ENCODE measurements around the gene CCDC146.
"Not testable (repeated sequence)": the region's sequence is repeated elsewhere in the genome, so short reads cannot be mapped to it uniquely, and the experiment has no call there.

CCDC146 gene

GRCh38 chr7:77112719-77113306 is 9.6 kb upstream of the CCDC146 start:
- not testable (repeated sequence) for H3K4me3 ChIP-seq (ENCODE audit: control insufficient read depth, low read depth, low read length)
- TF ChIP-seq CTCF (conservative IDR thresholded peaks at IDR 0.05; ENCODE audit: control insufficient read depth, insufficient read depth, low read depth, low read length) = peak; percentile 12
- DNase-seq (ENCODE audit: low read depth) = peak; percentile 6

GRCh38 chr7:77125486-77125885 is 3.1 kb downstream of the CCDC146 start:
- not testable (repeated sequence) for H3K4me3 ChIP-seq (ENCODE audit: control insufficient read depth, low read depth, low read length)
- DNase-seq (ENCODE audit: low read depth) = peak; percentile 1

GRCh38 chr7:77127009-77127408 is 4.6 kb downstream of the CCDC146 start:
- DNase-seq (ENCODE audit: low read depth); H3K4me3 ChIP-seq (ENCODE audit: control insufficient read depth, low read depth, low read length): not testable (repeated sequence)

GRCh38 chr7:77128582-77129410 is 6.4 kb downstream of the CCDC146 start:
- DNase-seq (ENCODE audit: low read depth); H3K4me3 ChIP-seq (ENCODE audit: control insufficient read depth, low read depth, low read length): not testable (repeated sequence)

- DNase-seq (ENCODE audit: low read depth); H3K4me3 ChIP-seq (ENCODE audit: control insufficient read depth, low read depth, low read length): not testable (repeated sequence)
Measured at GRCh38 chr7:77131781-77132180, 9.4 kb downstream of the CCDC146 start.

GRCh38 chr7:77138668-77139067 is 16.3 kb downstream of the CCDC146 start:
- not testable (repeated sequence) for DNase-seq (ENCODE audit: low read depth); H3K4me3 ChIP-seq (ENCODE audit: control insufficient read depth, low read depth, low read length)

GRCh38 chr7:77140291-77140690 is 17.9 kb downstream of the CCDC146 start:
- H3K4me3 ChIP-seq (ENCODE audit: control insufficient read depth, low read depth, low read length); DNase-seq (ENCODE audit: low read depth): not testable (repeated sequence)

- not testable (repeated sequence) for H3K4me3 ChIP-seq (ENCODE audit: control insufficient read depth, low read depth, low read length)
- peak; percentile 20 for DNase-seq (ENCODE audit: low read depth)
Measured at GRCh38 chr7:77152232-77152631, 29.8 kb downstream of the CCDC146 start.

- not testable (repeated sequence) for DNase-seq (ENCODE audit: low read depth)
Measured at GRCh38 chr7:77154917-77155464, 32.6 kb downstream of the CCDC146 start.

GRCh38 chr7:77155601-77156377 is 33.4 kb downstream of the CCDC146 start:
- H3K4me3 ChIP-seq (ENCODE audit: control insufficient read depth, low read depth, low read length); DNase-seq (ENCODE audit: low read depth): not testable (repeated sequence)

More at GRCh38 chr7:77154917-77155464, 32.6 kb downstream of the CCDC146 start:
- H3K4me3 ChIP-seq (ENCODE audit: control insufficient read depth, low read depth, low read length) = not testable (repeated sequence)

- not testable (repeated sequence) for H3K4me3 ChIP-seq (ENCODE audit: control insufficient read depth, low read depth, low read length); DNase-seq (ENCODE audit: low read depth)
Measured at GRCh38 chr7:77157034-77157433, 34.6 kb downstream of the CCDC146 start.

- H3K4me3 ChIP-seq (ENCODE audit: control insufficient read depth, low read depth, low read length) = no peak overlapping the region
- no peak for TF ChIP-seq CTCF (conservative IDR thresholded peaks at IDR 0.05; ENCODE audit: control insufficient read depth, insufficient read depth, low read depth, low read length)
- peak; percentile 0 for DNase-seq (ENCODE audit: low read depth)
Measured at GRCh38 chr7:77157446-77157845, 35.0 kb downstream of the CCDC146 start.

- not testable (repeated sequence) for DNase-seq (ENCODE audit: low read depth); H3K4me3 ChIP-seq (ENCODE audit: control insufficient read depth, low read depth, low read length)
Measured at GRCh38 chr7:77171073-77171472, 48.7 kb downstream of the CCDC146 start.

GRCh38 chr7:77172437-77173172 is 50.2 kb downstream of the CCDC146 start:
- H3K4me3 ChIP-seq (ENCODE audit: control insufficient read depth, low read depth, low read length); DNase-seq (ENCODE audit: low read depth): not testable (repeated sequence)

GRCh38 chr7:77174418-77174817 is 52.0 kb downstream of the CCDC146 start:
- DNase-seq (ENCODE audit: low read depth); H3K4me3 ChIP-seq (ENCODE audit: control insufficient read depth, low read depth, low read length): not testable (repeated sequence)
